AG04450 (cell line): Measurements from ENCODE around the gene PI3. TPM values are rescaled to one million over a fixed set of nuclear protein-coding genes. Genes with fewer than 3 reads are reported as not detected.

ENCODE experiments used
- CTCF ChIA-PET: fragments of 300-600, 350-600 bp; formaldehyde crosslinking; extraction: SDS; loops from one replicate; lab custom pipeline; 2022; ENCODE audit warnings: antibody characterized with exemption, inconsistent platforms; lab: Charles Lee
- POLR2A ChIA-PET: fragments of 350-600 bp; formaldehyde crosslinking; extraction: SDS; loops from one replicate; lab custom pipeline; 2021; ENCODE audit warnings: antibody characterized with exemption, inconsistent platforms; lab: Yijun Ruan, JAX
- DNase-seq: peaks from one replicate; pipeline ENCODE4 v3.0.0-alpha.2; 2011; ENCODE audit warnings: low read depth, low spot score
- H3K27ac ChIP-seq: one replicate; pipeline ENCODE4 v1.5.1; 2012; ENCODE audit warnings: low read depth, low read length, control low read depth
- H3K27me3 ChIP-seq: one replicate; pipeline ENCODE4 v1.6.0; 2012; ENCODE audit warnings: low read length; ENCODE audit not compliant: control insufficient read depth, insufficient read depth
- H3K4me3 ChIP-seq: 2 replicates; pipeline ENCODE4 v1.5.1; 2011; ENCODE audit warnings: mild to moderate bottlenecking, low read depth, low read length, control low read depth
- H3K9me3 ChIP-seq: 2 replicates; pipeline ENCODE4 v1.5.1; 2012; ENCODE audit warnings: low read length; ENCODE audit not compliant: control insufficient read depth, insufficient read depth
- polyA plus RNA-seq: library from polyadenylated mRNA; depleted of rRNA; stranded (reverse); fragments of >200 nt; gene quantifications from 2 replicates; pipeline ENCODE4 v1.2.3, GENCODE V29; 2011
- TF ChIP-seq, protein P1 (sequence below): IDR thresholded peaks from 2 replicates; pipeline ENCODE4 v1.5.1; 2011; ENCODE audit warnings: low read depth, low read length, control low read depth, inconsistent platforms

The PI3 gene
- polyA plus RNA-seq, 1 experiment = not detected

DNA sequence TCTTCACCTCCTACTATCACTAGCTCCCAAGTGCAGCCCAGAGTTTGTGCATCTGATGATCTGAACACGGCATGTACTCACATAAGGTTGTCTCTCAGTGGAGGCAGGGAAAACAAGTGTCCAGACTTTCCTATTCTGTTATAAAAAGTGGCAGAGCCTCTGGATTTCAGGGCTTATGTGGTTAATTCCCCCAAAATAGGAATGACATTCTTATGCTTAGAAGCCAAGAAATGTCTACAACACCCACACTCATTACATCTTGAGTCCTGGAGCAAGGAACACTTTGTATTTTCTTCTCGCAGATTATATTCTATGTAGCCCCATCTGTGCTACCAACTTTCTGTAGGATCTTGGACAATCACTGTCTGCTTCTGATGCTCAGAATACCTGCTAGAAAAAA, 18.6 kb downstream of the PI3 start:
- CTCF ChIA-PET = interaction anchor here (1.1 kb wide), 1 partner anchor 81 kb away, joined by 3 read pairs; no protein-coding TSS in a partner anchor
- POLR2A ChIA-PET = no interaction called here

GRCh38 chr20:45206725-45207124, 32.0 kb downstream of the PI3 start, which contains the start of gene SEMG1:
TSS of gene SEMG1 (plus strand) at chr20:45207033. CDS start at chr20:45207054, 21 bp downstream.
- Histone ChIP-seq H3K9me3 (no peaks in the 10 kb centered on the region), H3K27ac (no peak within 1 kb of the TSS), H3K4me3 (no peak within 1 kb of the TSS), H3K27me3 (no peaks in the 10 kb centered on the region)
- no peak for DNase-seq
- CTCF ChIA-PET = no interaction called here
- TF ChIP-seq, protein P1, sequence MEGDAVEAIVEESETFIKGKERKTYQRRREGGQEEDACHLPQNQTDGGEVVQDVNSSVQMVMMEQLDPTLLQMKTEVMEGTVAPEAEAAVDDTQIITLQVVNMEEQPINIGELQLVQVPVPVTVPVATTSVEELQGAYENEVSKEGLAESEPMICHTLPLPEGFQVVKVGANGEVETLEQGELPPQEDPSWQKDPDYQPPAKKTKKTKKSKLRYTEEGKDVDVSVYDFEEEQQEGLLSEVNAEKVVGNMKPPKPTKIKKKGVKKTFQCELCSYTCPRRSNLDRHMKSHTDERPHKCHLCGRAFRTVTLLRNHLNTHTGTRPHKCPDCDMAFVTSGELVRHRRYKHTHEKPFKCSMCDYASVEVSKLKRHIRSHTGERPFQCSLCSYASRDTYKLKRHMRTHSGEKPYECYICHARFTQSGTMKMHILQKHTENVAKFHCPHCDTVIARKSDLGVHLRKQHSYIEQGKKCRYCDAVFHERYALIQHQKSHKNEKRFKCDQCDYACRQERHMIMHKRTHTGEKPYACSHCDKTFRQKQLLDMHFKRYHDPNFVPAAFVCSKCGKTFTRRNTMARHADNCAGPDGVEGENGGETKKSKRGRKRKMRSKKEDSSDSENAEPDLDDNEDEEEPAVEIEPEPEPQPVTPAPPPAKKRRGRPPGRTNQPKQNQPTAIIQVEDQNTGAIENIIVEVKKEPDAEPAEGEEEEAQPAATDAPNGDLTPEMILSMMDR = no peak
- POLR2A ChIA-PET = no interaction called here

More for the DNA sequence above, 18.6 kb downstream of the PI3 start:
- no peak overlapping the region for H3K4me3 ChIP-seq
- TF ChIP-seq, protein P1 = no peak
- no peak for DNase-seq
- H3K9me3 ChIP-seq = no peaks in the 10 kb centered on the region
- H3K27ac ChIP-seq = no peak overlapping the region
- no peaks in the 10 kb centered on the region for H3K27me3 ChIP-seq

GRCh38 chr20:45209924-45210323, 35.2 kb downstream of the PI3 start:
- CTCF ChIA-PET = no interaction called here
- TF ChIP-seq, protein P1 = no peak

DNA sequence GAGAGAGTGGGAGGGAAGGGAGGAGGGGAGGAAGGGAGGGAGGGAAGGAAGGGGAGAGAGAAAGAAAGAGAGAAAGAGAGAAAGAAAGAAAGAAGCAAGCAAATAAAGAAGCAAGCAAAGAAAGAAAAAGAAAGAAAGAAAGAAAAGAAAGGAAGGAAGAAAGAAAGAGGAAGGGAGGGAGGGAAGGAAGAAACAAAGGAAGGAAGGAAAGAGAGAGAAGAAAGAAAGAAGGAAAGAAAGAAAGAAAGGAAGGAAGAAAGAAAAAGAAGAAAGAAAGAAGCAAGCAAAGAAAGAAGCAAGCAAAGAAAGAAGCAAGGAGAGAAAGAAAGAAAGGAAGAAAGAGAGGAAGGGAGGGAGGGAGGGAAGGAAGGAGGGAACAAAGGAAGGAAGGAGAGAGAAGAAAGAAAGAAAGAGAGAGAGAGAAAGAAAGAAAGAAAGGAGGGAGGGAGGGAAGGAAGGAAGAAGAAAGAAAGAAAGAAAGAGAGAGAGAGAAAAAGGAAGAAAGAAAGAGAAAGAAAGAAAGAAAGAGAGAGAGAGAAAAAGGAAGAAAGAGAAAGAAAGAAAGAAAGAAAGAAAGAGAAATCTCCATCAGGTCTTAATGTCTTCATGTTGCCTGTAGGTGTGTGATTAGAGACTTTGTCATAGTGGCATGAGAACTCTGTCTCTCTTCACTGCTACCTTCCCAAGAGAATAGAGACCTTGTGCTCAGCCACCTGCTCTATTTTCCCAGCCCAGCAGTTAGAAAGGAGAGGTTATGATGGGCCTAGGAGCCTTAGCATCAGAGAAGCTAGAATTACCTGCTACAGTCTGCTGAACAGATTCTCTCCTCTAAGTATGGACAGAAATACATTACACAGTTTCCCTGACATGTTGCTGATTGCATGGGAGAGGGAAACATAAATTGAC, 37.1 kb downstream of the PI3 start:
- no peak for DNase-seq
- no peak overlapping the region for H3K4me3 ChIP-seq
- ChIA-PET POLR2A (no interaction called here), CTCF (no interaction called here)
- no peak overlapping the region for H3K27ac ChIP-seq
- H3K27me3 ChIP-seq = no peaks in the 10 kb centered on the region
- H3K9me3 ChIP-seq = no peaks in the 10 kb centered on the region
- TF ChIP-seq, protein P1 = no peak

More at GRCh38 chr20:45209924-45210323, 35.2 kb downstream of the PI3 start:
- no peak for DNase-seq
- H3K9me3 ChIP-seq = no peaks in the 10 kb centered on the region
- H3K27me3 ChIP-seq = no peaks in the 10 kb centered on the region
- H3K4me3 ChIP-seq = no peak overlapping the region
- H3K27ac ChIP-seq = no peak overlapping the region
- POLR2A ChIA-PET = no interaction called here

DNA sequence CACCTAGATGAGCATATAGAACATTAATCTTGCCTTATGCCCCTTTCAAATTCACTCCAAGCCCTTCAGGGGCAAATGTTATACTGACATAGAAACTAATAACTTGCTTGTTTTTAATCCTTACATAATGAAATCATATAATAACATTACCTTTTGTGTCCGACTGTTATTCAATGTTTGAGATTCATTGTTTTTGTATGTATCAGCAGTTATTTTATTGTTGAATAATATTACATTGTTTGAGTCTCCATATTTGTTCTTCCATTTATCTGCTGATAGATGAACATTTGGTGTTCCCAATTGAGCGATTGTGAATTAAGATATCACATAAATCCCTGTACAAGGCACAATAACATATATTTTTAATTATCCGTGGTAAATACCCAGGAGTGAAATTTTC, 38.1 kb downstream of the PI3 start:
- CTCF ChIA-PET = no interaction called here
- POLR2A ChIA-PET = no interaction called here
- TF ChIP-seq, protein P1 = no peak
- H3K9me3 ChIP-seq = no peaks in the 10 kb centered on the region
- H3K27ac ChIP-seq = no peak overlapping the region
- DNase-seq = no peak
- H3K4me3 ChIP-seq = no peak overlapping the region
- H3K27me3 ChIP-seq = no peaks in the 10 kb centered on the region
